ENCODE results near the gene ZFAND6. TPM values are rescaled to one million over a fixed set of nuclear protein-coding genes. Genes with fewer than 3 reads are reported as not detected.

The ZFAND6 gene
- polyA plus RNA-seq, 1 donor from 2014 or later: 353 TPM

DNA sequence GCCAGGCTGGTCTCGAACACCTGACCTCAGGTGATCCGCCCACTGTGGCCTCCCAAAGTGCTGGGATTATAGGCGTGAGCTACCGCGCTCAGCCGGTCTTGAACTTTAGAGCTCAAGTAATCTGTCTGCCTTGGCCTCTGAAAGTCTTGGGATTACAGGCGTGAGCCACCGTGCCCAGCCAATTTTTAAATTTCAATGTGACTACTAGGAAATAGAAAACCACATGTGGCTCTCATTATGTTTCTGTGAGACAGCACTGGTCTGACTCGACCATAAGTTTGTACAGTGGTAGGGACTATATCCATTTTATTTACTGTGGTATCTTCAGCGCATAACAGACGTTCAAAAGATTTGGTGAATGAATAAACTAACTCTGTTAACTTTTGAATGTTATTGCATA is 9.1 kb downstream of the ZFAND6 start:
- no peak overlapping the region for H3K4me3 ChIP-seq (ENCODE audit: low read length)
- no peaks in the 10 kb centered on the region for H3K9me2 ChIP-seq (ENCODE audit: insufficient read depth, low read length)
- TF ChIP-seq REST (IDR thresholded peaks at IDR 0.05; ENCODE audit: borderline replicate concordance) (no peak), SMC3 (conservative IDR thresholded peaks at IDR 0.05; ENCODE audit: poor library complexity) (no peak), CTCF (IDR thresholded peaks at IDR 0.05; ENCODE audit: poor library complexity, severe bottlenecking) (no peak), TAF1 (IDR thresholded peaks at IDR 0.05; ENCODE audit: low read depth) (no peak), MXI1 (conservative IDR thresholded peaks at IDR 0.05; ENCODE audit: poor library complexity, severe bottlenecking) (no peak), RAD21 (conservative IDR thresholded peaks at IDR 0.05) (no peak), EZH2 (IDR thresholded peaks at IDR 0.05; ENCODE audit: borderline replicate concordance, insufficient read depth, low read length, poor library complexity, severe bottlenecking) (no peak), EP300 (conservative IDR thresholded peaks at IDR 0.05; ENCODE audit: poor library complexity, severe bottlenecking) (no peak), POLR2AphosphoS5 (IDR thresholded peaks at IDR 0.05) (no peak)
- no peak overlapping the region for H3K9ac ChIP-seq (ENCODE audit: low read length)
- H4K20me1 ChIP-seq (ENCODE audit: insufficient read depth): no peaks in the 10 kb centered on the region
- no peaks in the 10 kb centered on the region for H3K27me3 ChIP-seq (ENCODE audit: insufficient read depth, low read depth, low read length)
- no peaks in the 10 kb centered on the region for H3K9me3 ChIP-seq (ENCODE audit: low read length)
- H3F3A ChIP-seq (ENCODE audit: insufficient read depth, low read length, poor library complexity, severe bottlenecking): no peaks in the 10 kb centered on the region
- no peak overlapping the region for H2AFZ ChIP-seq (ENCODE audit: low read depth, low read length)
- no peak overlapping the region for H3K27ac ChIP-seq (ENCODE audit: low read length)
- no peak overlapping the region for H3K4me2 ChIP-seq (ENCODE audit: low read length)
- H3K36me3 ChIP-seq (ENCODE audit: insufficient read depth, low read length): no peaks in the 10 kb centered on the region
- peaks cover 78% of the 10 kb centered on the region for H3K79me2 ChIP-seq (replicated peaks; ENCODE audit: insufficient read depth, low read length)

DNA sequence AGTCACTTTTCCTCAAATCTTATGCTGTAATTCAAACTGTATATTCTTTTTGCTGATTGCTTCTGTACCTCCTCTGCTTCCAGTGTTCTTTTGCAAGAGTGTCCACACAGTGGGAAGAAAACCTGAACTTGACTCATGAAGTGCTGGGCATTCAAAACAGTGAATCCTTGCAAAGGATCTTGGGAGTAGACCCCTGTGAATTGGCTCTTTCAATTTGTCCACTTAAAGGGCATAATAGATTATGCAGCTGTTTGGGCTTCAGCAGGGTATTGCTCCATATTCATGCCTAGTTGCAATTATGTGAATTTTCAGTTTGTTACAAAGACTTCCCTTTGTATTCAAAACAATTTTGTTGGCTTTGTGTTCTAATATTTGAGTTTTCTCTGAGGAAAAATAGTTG is 11.4 kb downstream of the ZFAND6 start:
- Histone ChIP-seq H3K36me3 (ENCODE audit: insufficient read depth, low read length) (no peaks in the 10 kb centered on the region), H4K20me1 (ENCODE audit: insufficient read depth) (no peaks in the 10 kb centered on the region), H3F3A (ENCODE audit: insufficient read depth, low read length, poor library complexity, severe bottlenecking) (no peaks in the 10 kb centered on the region), H3K27me3 (ENCODE audit: insufficient read depth, low read depth, low read length) (no peaks in the 10 kb centered on the region), H3K4me3 (ENCODE audit: low read length) (no peak overlapping the region), H3K79me2 (replicated peaks; ENCODE audit: insufficient read depth, low read length) (peaks cover 78% of the 10 kb centered on the region), H3K27ac (ENCODE audit: low read length) (no peak overlapping the region), H3K9ac (ENCODE audit: low read length) (no peak overlapping the region), H3K4me2 (ENCODE audit: low read length) (no peak overlapping the region), H2AFZ (ENCODE audit: low read depth, low read length) (no peak overlapping the region), H3K9me2 (ENCODE audit: insufficient read depth, low read length) (no peaks in the 10 kb centered on the region), H3K9me3 (ENCODE audit: low read length) (no peaks in the 10 kb centered on the region)
- TF ChIP-seq RAD21 (conservative IDR thresholded peaks at IDR 0.05) (no peak), POLR2AphosphoS5 (IDR thresholded peaks at IDR 0.05) (no peak), SMC3 (conservative IDR thresholded peaks at IDR 0.05; ENCODE audit: poor library complexity) (no peak), MXI1 (conservative IDR thresholded peaks at IDR 0.05; ENCODE audit: poor library complexity, severe bottlenecking) (no peak), CTCF (IDR thresholded peaks at IDR 0.05; ENCODE audit: poor library complexity, severe bottlenecking) (no peak), TAF1 (IDR thresholded peaks at IDR 0.05; ENCODE audit: low read depth) (no peak), REST (IDR thresholded peaks at IDR 0.05; ENCODE audit: borderline replicate concordance) (no peak), EP300 (conservative IDR thresholded peaks at IDR 0.05; ENCODE audit: poor library complexity, severe bottlenecking) (no peak)
